Measurements from ENCODE around the gene MDN1.
"Not testable (repeated sequence)": the region's sequence is repeated elsewhere in the genome, so short reads cannot be mapped to it uniquely, and the experiment has no call there.

Gene MDN1

GRCh38 chr6:89644864-89645263 lies 174.7 kb downstream of the MDN1 start:
- DNase-seq (ENCODE audit: low read depth) = no peak

DNA sequence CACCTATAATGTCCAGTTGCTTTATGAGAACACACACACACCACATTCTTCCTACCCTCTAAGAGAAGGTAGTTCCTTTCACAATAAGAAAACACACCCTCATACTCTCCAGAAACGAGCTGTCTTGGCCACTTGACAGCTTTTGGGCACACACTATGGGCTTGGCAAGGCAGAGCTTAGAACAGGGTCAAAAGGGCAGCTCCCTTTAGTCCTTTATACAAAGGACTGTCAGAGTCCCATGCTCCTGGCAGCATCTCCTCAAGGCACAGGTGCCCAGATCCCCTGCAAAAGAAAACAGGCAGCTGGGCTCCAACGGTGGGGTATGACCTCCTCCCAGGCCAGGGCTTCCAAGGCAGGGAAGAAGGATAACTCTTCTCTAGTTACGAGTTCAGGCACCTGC lies 176.2 kb downstream of the MDN1 start:
- no peak for DNase-seq (ENCODE audit: low read depth)

DNA sequence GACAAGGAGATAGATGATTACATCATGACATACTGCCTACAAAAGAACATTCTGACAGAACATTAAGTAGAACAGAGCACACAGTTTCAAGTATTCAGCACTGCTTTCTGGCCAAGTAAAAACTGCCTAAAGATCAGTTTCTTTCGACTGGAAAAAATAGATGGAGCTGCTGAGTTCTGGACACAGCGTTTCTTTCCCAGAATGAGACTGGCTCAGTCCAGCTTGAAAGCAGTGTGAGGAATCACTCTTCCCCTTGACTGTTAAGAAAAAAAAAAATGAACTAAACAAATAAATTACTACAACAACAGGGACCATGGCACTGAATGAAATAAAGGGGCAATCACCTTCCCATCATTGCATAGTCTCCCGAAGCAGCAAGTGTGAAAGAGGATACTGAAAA lies 176.6 kb downstream of the MDN1 start:
- no peak for DNase-seq (ENCODE audit: low read depth)

- DNase-seq (ENCODE audit: low read depth) = not testable (repeated sequence)
Observed at GRCh38 chr6:89641581-89641980, 178.0 kb downstream of the MDN1 start.

- DNase-seq (ENCODE audit: low read depth) = no peak
Observed at GRCh38 chr6:89640804-89641203, 178.8 kb downstream of the MDN1 start.

DNA sequence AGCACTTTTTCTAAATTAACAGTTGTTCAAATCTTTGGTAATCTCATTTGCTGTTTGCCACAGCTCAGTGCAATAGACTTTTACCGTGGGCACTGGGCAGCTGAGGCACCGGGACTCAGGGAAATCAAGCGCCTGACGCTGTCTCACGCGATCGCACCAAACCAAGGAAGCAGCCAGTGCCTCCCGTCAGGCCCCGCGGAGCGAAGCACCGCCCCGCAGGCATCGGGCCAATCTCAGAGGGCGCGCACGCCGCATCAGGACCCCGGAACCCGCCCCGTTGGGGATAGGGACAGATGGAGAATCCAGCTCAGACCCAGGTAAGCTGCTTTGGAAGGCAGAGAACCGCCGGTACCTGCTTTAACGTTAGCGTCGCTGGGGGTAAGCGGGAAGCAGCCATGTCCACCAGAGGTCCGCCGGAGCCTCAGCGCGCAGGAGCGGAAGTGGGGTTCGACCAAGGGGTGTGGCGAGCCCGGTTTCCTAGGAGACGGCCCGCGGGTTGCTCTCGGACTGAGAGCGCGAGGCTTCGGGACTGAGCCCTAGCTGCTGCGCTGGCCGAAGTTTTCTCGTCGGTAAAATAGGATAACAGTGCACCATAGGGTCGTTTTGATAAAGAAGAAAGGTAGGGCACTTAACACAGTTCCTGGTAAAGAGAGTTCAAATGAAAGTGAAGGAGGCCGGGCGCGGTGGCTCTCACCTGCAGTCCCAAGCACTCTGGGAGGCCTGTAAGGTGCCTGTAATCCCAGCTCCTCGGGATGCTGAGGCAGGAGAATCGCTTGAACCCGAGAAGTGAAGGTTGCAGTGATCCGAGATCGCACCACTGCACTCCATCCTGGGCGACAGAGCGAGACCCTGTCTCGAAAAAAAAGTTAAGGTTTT lies 181.0 kb downstream of the MDN1 start, which contains the start of gene LYRM2:
LYRM2 (minus strand) TSS at position 428 of the 876 bp plus-strand sequence; CDS start at position 397, 31 bp downstream.
- DNase-seq (ENCODE audit: low read depth) = peak; percentile 89

- no peak for DNase-seq (ENCODE audit: low read depth)
Observed at GRCh38 chr6:89637960-89638319, 181.7 kb downstream of the MDN1 start.

DNA sequence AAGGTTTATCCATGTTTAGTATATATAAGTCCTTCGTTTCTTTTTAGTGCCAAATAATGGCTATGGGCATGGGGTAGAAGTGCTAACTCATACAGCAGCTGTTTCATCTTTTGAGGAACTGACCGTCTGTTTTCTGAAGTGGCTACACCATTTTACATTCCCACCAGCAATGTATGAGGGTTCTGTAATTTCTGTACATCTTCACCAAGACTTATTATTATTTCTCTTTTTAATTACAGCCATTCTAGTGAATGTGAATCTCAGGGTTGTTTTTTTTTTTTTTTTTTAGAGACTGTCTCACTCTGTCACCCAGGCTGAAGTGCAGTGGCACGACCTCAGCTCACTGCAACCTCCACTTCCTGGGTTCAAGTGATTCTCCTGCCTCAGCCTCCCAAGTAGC lies 183.2 kb downstream of the MDN1 start:
- not testable (repeated sequence) for DNase-seq (ENCODE audit: low read depth)

DNA sequence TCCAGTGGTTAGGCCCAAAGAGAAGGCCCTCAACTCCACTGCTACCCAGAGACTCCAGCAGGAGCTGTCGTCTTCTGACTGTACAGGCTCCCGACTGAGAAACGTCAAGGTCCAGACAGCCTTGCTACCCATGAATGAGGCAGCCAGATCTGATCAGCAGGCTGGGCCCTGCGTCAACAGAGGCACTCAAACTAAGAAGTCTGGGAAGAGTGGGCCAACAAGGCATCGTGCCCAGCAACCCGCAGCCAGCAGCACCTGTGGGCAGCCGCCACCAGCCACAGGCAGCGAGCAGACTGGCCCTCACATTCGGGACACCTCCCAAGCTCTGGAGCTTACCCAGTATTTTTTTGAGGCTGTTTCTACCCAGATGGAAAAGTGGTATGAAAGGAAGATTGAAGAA lies 189.1 kb downstream of the MDN1 start:
- DNase-seq (ENCODE audit: low read depth) = no peak

GRCh38 chr6:89623749-89624148 lies 195.8 kb downstream of the MDN1 start:
- DNase-seq (ENCODE audit: low read depth) = no peak

DNA sequence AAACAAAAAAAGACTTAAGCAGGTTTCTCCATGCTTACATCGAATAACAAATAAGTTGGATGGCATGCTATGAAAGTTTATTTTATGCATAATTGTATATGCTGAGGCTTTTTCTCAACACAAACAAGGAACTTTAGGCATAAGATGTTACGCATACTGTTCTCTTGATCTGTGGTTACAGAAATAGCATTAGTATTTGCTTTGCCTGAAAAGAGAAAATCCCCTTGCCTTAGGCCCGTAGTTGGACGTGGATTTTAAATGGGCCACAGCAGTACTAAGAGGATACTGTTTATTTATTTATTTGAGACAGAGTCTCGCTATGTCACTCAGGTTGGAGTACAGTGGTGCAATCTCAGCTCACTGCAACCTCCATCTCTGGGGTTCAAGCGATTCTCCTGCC lies 200.0 kb downstream of the MDN1 start:
- DNase-seq (ENCODE audit: low read depth) = no peak

DNA sequence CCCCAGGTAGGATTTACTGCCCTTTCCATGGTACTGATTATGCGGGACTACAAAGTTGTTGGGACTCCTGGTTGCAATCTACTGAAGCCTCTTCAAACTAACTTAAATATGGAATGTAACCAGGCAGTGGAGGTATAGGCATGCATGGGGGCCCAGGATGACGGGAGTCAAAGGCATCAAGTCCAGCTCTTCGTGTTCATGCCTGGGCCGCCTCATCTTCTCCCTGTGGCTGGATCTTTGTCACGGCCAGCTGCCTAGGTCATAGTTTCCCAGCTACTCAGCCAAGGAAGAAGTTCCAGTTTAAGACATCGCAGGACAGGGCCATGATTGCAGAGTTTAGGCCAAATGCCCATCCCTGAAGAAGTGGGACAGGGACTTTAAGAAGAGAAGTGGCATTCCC lies 201.6 kb downstream of the MDN1 start:
- DNase-seq (ENCODE audit: low read depth) = no peak

DNA sequence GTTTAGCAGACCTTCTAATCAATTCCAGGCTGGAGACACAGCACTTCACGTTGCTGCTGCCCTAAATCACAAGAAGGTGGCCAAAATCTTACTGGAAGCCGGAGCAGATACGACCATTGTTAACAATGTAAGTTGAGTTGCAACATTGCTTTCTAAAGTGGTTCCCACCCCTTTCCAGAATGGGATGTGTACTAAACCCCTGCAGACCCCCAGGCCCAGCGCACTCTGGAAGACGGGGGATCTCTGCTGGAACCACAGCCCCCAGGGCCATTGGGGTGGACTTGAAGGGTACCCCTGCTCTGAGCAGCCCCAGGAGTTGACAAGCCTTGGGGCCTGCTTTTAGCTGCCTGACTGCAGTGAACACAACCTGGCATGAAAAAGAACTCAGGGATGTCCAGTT lies 203.1 kb downstream of the MDN1 start:
- no peak for DNase-seq (ENCODE audit: low read depth)

- DNase-seq (ENCODE audit: low read depth) = no peak
Observed at GRCh38 chr6:89615882-89616281, 203.7 kb downstream of the MDN1 start.

DNA sequence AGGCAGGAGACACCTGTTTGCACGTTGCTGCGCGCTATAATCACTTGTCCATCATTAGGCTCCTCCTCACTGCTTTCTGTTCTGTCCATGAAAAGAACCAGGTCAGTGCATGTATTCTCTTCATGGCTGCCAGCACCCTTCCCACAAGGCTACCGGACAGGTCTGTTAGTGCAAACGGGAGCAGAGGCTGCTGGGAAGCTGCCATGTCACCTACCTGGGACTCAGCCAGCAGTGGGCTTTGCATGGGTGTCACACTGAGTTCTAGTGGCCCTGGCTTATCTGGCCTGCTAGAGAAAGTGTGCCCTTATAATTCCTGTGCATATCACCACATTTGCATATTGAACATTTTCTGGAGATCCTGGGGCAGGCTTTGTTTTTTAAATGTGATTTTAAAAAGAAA lies 205.8 kb downstream of the MDN1 start:
- DNase-seq (ENCODE audit: low read depth) = no peak

GRCh38 chr6:89612121-89612520 lies 207.5 kb downstream of the MDN1 start:
- no peak for DNase-seq (ENCODE audit: low read depth)

DNA sequence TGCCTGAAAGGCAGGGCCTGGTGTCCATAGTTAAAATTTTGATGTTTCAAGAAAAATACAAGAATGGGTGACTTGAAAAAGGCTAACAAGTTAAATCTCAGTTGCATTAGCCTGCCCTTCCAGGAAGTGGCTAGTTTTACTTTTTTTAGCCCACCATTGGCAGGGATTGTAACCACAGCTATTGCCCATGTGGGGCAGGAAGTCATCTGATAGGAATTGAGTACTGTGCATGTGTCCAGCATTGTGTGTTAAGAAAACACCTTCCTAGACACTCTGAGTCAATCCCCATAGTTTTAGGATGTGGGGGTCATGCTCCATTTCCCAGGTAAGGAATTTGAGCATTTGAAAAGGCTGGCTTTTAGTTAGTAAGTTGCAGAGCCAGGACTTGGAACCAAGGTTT lies 207.9 kb downstream of the MDN1 start:
- DNase-seq (ENCODE audit: low read depth) = no peak

GRCh38 chr6:89610149-89610642 lies 209.4 kb downstream of the MDN1 start:
- peak; percentile 66 for DNase-seq (ENCODE audit: low read depth)

GRCh38 chr6:89605861-89606260 lies 213.7 kb downstream of the MDN1 start:
- no peak for DNase-seq (ENCODE audit: low read depth)

DNA sequence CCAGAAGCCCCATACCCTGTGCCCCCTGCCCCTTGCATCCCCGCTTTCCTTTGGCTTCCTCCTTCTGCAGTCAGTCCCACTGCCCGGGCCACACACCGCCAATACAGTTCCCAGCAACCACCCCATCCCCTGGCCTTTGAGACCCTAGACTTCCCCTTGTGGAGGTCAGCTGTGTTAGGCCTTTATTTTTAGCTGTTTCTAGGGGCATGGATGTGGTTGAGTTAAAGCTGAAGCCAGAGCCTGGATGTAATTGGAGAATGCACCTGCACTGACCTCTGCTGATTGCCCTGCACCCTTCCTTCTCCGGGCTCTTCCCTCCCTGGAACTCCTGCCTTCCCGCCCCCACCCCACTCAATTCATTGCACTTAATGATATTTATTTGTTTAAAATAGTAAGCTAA lies 214.9 kb downstream of the MDN1 start:
- no peak for DNase-seq (ENCODE audit: low read depth)

- DNase-seq (ENCODE audit: low read depth) = no peak
Observed at GRCh38 chr6:89602166-89602565, 217.4 kb downstream of the MDN1 start.

DNA sequence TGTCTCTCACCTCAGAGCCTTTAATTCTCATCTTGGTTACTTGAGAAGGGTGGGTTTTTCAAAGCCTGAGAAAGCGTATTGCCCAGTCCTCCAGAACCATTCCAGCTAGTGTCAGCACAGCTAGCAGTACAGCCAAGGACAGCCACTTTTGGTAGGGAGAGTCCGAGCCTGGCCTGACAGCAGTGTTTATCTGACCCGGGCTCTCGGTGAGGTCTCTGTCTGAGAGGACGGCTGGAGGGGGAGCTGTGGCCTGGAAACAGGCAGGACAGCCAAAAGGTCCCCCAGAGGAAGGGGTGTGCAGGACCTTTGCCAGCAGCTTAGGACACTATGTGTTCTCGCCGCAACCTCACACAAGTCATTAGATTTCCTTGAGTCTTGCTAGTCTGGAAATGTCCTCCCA lies 219.9 kb downstream of the MDN1 start:
- DNase-seq (ENCODE audit: low read depth) = no peak

DNA sequence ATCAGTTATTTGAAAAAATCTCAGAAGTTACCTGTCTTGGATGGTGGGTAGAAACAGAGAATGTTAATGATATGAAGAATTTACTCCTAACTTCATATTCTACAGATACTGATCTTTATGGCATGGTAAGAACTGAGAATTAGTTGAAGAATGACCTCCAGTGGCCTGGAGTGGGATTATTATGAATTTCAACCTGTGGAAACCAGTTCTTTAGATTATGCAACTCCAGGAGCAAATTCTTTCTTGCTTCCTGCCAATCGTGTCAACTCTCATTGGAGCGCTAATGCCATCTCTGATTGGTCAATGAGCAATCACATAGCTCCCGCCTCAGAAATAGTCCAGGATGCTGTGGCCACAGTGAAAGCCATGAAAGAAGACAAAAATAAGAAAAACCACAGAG lies 221.6 kb downstream of the MDN1 start:
- no peak for DNase-seq (ENCODE audit: low read depth)

GRCh38 chr6:89597372-89597771 lies 222.2 kb downstream of the MDN1 start:
- DNase-seq (ENCODE audit: low read depth) = no peak
